WERI-Rb-1 (cell line): Measurements from ENCODE around the gene PHF12.

Experiments
- DNase-seq: peaks from one replicate; pipeline ENCODE4 v3.0.0-alpha.2; 2020
- H3K27ac ChIP-seq: fragments of 250-450 bp; sonication (Bioruptor Pico); 2 replicates; pipeline ENCODE4 v1.5.1; 2020; ENCODE audit warnings: mild to moderate bottlenecking, moderate library complexity
- H3K27me3 ChIP-seq: fragments of 250-450 bp; sonication (Bioruptor Pico); 2 replicates; pipeline ENCODE4 v1.5.1; 2021; ENCODE audit warnings: mild to moderate bottlenecking, low read depth, moderate library complexity; ENCODE audit not compliant: insufficient read depth, severe bottlenecking
- H3K36me3 ChIP-seq: fragments of 250-450 bp; sonication (Bioruptor Pico); 2 replicates; pipeline ENCODE4 v1.5.1; 2020; ENCODE audit warnings: mild to moderate bottlenecking, moderate library complexity
- H3K4me3 ChIP-seq: 2 replicates; pipeline ENCODE4 v1.5.1; 2011; ENCODE audit warnings: low read depth, mild to moderate bottlenecking, control low read depth, low read length
- H3K9me3 ChIP-seq: fragments of 250-450 bp; sonication (Bioruptor Pico); 2 replicates; pipeline ENCODE4 v1.5.1; 2021; ENCODE audit warnings: mild to moderate bottlenecking, moderate library complexity; ENCODE audit not compliant: severe bottlenecking
- CTCF ChIP-seq: IDR thresholded peaks from 2 replicates; pipeline ENCODE4 v1.5.1; 2011; ENCODE audit warnings: low read depth, mild to moderate bottlenecking, control low read depth, inconsistent platforms, low read length

Gene PHF12

GRCh38 chr17:28861393-28862203 is 89.7 kb downstream of the PHF12 start:
- no peak overlapping the region for H3K27ac ChIP-seq
- DNase-seq: peak; percentile 9
- TF ChIP-seq CTCF: no peak
- no peak overlapping the region for H3K4me3 ChIP-seq
- no peaks in the 10 kb centered on the region for H3K9me3 ChIP-seq
- H3K27me3 ChIP-seq: no peaks in the 10 kb centered on the region
- peaks cover 37% of the 10 kb centered on the region for H3K36me3 ChIP-seq

GRCh38 chr17:28860363-28860808 is 90.9 kb downstream of the PHF12 start:
- TF ChIP-seq CTCF: no peak
- H3K36me3 ChIP-seq: peaks cover 44% of the 10 kb centered on the region
- H3K9me3 ChIP-seq: no peaks in the 10 kb centered on the region
- H3K4me3 ChIP-seq: no peak overlapping the region
- H3K27me3 ChIP-seq: no peaks in the 10 kb centered on the region
- no peak overlapping the region for H3K27ac ChIP-seq
- DNase-seq: no peak

- Histone ChIP-seq H3K27ac (no peak overlapping the region), H3K27me3 (no peaks in the 10 kb centered on the region), H3K4me3 (no peak overlapping the region), H3K36me3 (peaks cover 44% of the 10 kb centered on the region), H3K9me3 (no peaks in the 10 kb centered on the region)
- no peak for TF ChIP-seq CTCF
- DNase-seq: no peak
Measured at GRCh38 chr17:28858801-28859355, 92.4 kb downstream of the PHF12 start.

- no peak for TF ChIP-seq CTCF
- no peak overlapping the region for H3K27ac ChIP-seq
- H3K4me3 ChIP-seq: no peak overlapping the region
- DNase-seq: no peak
- H3K36me3 ChIP-seq: peaks cover 44% of the 10 kb centered on the region
- H3K27me3 ChIP-seq: no peaks in the 10 kb centered on the region
- H3K9me3 ChIP-seq: no peaks in the 10 kb centered on the region
Measured at GRCh38 chr17:28857905-28858800, 93.2 kb downstream of the PHF12 start.

GRCh38 chr17:28856028-28856574 is 95.2 kb downstream of the PHF12 start:
- Histone ChIP-seq H3K27ac (no peak overlapping the region), H3K27me3 (no peaks in the 10 kb centered on the region), H3K4me3 (no peak overlapping the region), H3K9me3 (no peaks in the 10 kb centered on the region), H3K36me3 (peaks cover 44% of the 10 kb centered on the region)
- no peak for TF ChIP-seq CTCF
- no peak for DNase-seq
